Mononuclear cell (primary cell): ENCODE data around the gene OR2B3. TPM values are rescaled to one million over a fixed set of nuclear protein-coding genes. Genes with fewer than 3 reads are reported as not detected.
"Not testable (repeated sequence)": the region's sequence is repeated elsewhere in the genome, so short reads cannot be mapped to it uniquely, and the experiment has no call there.

Source experiments
- H3K27me3 ChIP-seq: 2 replicates; pipeline ENCODE4 v1.6.0; 2011; ENCODE audit warnings: low read length, control low read depth; ENCODE audit not compliant: insufficient read depth
- H3K4me1 ChIP-seq: 2 replicates; pipeline ENCODE4 v1.5.1; 2011; ENCODE audit warnings: mild to moderate bottlenecking, low read length, control low read depth; ENCODE audit not compliant: insufficient read depth
- H3K4me3 ChIP-seq: 2 replicates; pipeline ENCODE4 v1.5.1; 2011; ENCODE audit warnings: mild to moderate bottlenecking, low read length, moderate library complexity
- H3K9me3 ChIP-seq: 2 replicates; pipeline ENCODE4 v1.5.1; 2011; ENCODE audit warnings: low read depth, mild to moderate bottlenecking, control low read depth, low read length
- total RNA-seq: library from RNA; depleted of rRNA; stranded (reverse); fragments of >200 nt; gene quantifications from one replicate; pipeline ENCODE4 v1.2.3, GENCODE V29; 2012

OR2B3 gene
- not detected for total RNA-seq

DNA sequence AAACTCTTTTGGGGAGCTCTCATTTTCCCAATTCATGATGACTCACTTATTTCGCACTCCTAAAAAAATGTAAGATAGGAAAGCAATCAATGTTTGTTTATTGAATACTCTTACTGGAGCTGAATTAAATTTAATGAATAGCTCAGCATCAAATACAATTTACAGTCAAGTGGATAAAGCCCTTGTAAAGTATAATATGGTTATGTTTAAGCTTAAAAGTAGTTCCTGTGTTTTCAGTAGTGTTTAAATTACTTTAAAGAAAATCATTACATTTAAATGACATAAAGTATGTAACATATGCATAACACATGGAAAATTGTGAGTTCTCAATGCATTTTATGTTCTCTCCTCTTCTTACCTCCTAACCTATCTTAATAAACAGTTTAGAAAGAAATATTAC lies at the start of gene OR2B3:
TSS of gene OR2B3 (minus strand) at position 101 of the 400 bp plus-strand sequence. CDS start at position 36, 65 bp downstream.
- Histone ChIP-seq H3K4me1 (no peaks in the 10 kb centered on the region), H3K9me3 (no peaks in the 10 kb centered on the region), H3K4me3 (no peak within 1 kb of the TSS), H3K27me3 (peaks cover 4% of the 10 kb centered on the region)

GRCh38 chr6:29131691-29132090 lies 44.6 kb upstream of the OR2B3 start:
- Histone ChIP-seq H3K9me3 (no peaks in the 10 kb centered on the region), H3K4me3 (no peak overlapping the region), H3K4me1 (no peaks in the 10 kb centered on the region), H3K27me3 (no peaks in the 10 kb centered on the region)

GRCh38 chr6:29130644-29131043 lies 43.5 kb upstream of the OR2B3 start:
- H3K9me3 ChIP-seq, result no peaks in the 10 kb centered on the region
- no peaks in the 10 kb centered on the region for H3K27me3 ChIP-seq
- no peak overlapping the region for H3K4me3 ChIP-seq

DNA sequence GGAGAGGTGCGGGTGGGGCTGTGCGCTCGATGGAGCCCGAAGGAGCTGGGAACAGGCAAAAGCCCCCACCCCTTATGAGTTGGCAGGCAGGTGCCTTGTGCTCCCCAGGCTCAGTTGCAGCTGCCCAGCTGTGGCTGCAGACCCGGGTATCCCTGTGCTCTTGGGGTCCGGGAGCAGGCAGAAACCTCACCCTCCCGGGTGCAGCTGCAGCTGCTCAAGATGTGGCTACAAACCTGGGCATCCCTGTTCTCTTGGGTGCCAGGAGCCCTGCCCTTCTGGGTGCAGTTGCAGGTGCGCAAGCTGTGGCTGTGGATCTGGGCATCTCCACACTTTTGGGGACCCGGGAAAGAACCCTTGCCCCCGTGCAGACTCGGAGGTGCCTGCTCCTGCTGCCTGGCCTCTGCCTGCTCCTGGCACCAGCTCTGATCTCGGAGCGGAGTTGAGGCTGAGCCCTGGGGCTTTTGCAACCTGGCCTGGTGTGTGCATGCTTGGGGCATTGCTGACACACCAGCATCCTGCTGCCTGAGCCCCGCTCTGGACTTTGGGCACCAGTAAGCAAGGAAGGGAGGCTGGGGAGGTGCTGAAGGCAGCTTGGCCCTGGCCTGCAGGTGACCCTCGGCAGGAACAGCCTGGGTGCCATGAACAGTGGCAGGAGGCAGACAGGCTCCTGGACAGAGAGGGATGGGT lies 42.4 kb upstream of the OR2B3 start:
- Histone ChIP-seq H3K4me1 (no peaks in the 10 kb centered on the region), H3K9me3 (no peaks in the 10 kb centered on the region), H3K4me3 (no peak overlapping the region), H3K27me3 (no peaks in the 10 kb centered on the region)

More at GRCh38 chr6:29130644-29131043, 43.5 kb upstream of the OR2B3 start:
- no peaks in the 10 kb centered on the region for H3K4me1 ChIP-seq

DNA sequence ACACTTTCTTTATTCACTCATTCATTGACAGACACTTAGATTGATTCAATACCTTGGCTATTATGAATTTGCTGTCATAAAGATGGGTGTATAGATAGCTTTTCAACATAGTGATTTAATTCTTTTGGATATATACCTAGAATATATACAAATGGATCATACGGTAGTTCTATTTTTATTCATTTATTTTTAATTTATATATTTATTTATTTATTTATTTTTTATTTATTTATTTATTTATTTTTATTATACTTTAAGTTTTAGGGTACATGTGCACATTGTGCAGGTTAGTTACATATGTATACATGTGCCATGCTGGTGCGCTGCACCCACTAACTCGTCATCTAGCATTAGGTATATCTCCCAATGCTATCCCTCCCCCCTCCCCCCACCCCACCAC lies 27.9 kb upstream of the OR2B3 start:
- H3K4me3 ChIP-seq, H3K4me1 ChIP-seq, H3K27me3 ChIP-seq, H3K9me3 ChIP-seq: not testable (repeated sequence)

GRCh38 chr6:29112135-29112534 lies 25.0 kb upstream of the OR2B3 start:
- Histone ChIP-seq H3K9me3 (no peaks in the 10 kb centered on the region), H3K4me1 (no peaks in the 10 kb centered on the region), H3K4me3 (no peak overlapping the region), H3K27me3 (no peaks in the 10 kb centered on the region)

DNA sequence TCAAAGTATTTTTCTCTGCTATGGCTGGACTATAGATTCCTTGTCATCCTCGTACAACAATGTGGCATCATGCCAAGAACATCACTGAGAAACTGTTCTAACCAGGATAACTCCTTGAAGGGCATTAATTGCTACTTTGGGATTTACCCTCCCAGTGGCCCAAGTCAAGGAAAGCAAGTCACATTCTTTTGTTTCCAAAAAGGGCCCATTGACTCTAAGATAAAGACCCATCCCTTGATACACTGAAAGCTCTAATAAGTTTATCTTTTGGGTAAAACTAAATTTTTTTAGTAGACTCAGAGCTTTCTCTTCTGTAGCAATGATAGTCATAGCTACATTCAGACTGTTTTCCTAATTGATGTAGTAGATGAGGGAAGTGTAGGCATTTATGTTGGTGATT lies 20.6 kb upstream of the OR2B3 start, which contains the start of gene OR2J3:
TSS of gene OR2J3 (plus strand) at position 301 of the 400 bp plus-strand sequence. CDS start 3,833 bp downstream, outside the sequence.
- H3K4me1 ChIP-seq, result no peaks in the 10 kb centered on the region
- H3K4me3 ChIP-seq, result no peak within 1 kb of the TSS
- peaks cover 4% of the 10 kb centered on the region for H3K27me3 ChIP-seq
- no peaks in the 10 kb centered on the region for H3K9me3 ChIP-seq

DNA sequence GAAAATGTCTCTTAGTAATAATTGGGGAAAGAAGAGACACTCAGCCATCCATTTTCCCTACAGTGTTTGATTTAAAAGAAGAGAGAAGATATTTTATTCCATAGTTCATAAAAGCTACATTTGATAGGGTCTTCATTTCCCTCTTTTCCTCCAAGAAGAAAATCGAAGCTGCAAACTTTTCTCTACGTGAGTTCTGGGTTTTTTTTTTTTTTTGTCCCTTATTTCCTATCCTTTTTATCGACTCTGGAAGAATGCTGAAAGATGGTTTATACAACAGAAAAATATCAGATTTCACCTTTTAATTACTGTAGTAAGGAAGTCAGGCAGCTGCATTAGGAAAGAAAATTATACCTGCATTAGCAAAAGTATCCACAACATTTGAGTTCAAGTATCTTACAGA lies 12.1 kb upstream of the OR2B3 start, which contains the start of gene OR2J1:
TSS of gene OR2J1 (plus strand) at position 301 of the 400 bp plus-strand sequence. CDS start 1,453 bp downstream, outside the sequence.
- H3K9me3 ChIP-seq, result no peaks in the 10 kb centered on the region
- H3K4me1 ChIP-seq, result no peaks in the 10 kb centered on the region
- H3K27me3 ChIP-seq, result peaks cover 15% of the 10 kb centered on the region
- no peak within 1 kb of the TSS for H3K4me3 ChIP-seq

DNA sequence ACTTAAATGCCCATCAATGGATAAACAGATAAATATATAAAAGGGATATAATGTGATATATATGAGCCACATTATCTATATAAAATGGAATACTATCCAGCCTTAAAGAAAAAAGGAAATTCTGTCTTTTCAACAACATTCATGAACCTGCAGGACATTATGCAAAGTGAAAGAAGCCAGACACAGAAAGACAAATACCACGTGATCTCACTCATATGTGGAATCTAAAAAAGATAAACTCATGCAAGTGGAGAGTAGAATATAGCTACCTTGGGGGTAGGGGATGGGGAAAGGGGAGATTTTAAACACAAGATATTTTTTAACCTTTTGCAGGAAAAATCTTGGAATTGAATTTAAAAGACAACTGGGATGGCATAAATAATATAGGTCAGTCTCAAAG lies 10.7 kb upstream of the OR2B3 start:
- Histone ChIP-seq H3K27me3 (peaks cover 11% of the 10 kb centered on the region), H3K4me1 (no peaks in the 10 kb centered on the region), H3K4me3 (no peak overlapping the region), H3K9me3 (no peaks in the 10 kb centered on the region)

- H3K9me3 ChIP-seq, result no peaks in the 10 kb centered on the region
- H3K4me1 ChIP-seq, result no peaks in the 10 kb centered on the region
- peaks cover 11% of the 10 kb centered on the region for H3K27me3 ChIP-seq
- H3K4me3 ChIP-seq, result no peak overlapping the region
These were observed 5.8 kb upstream of the OR2B3 start for GRCh38 chr6:29092957-29093356.

- Histone ChIP-seq H3K27me3 (peaks cover 3% of the 10 kb centered on the region), H3K4me3 (no peak overlapping the region), H3K4me1 (no peaks in the 10 kb centered on the region), H3K9me3 (no peaks in the 10 kb centered on the region)
These were observed 4.7 kb downstream of the OR2B3 start for GRCh38 chr6:29082457-29082856.

GRCh38 chr6:29081312-29081711 lies 5.8 kb downstream of the OR2B3 start:
- Histone ChIP-seq H3K4me3 (no peak overlapping the region), H3K4me1 (no peaks in the 10 kb centered on the region), H3K27me3 (peaks cover 3% of the 10 kb centered on the region)

GRCh38 chr6:29079203-29079602 lies 7.9 kb downstream of the OR2B3 start:
- H3K4me3 ChIP-seq, result no peak overlapping the region
- H3K27me3 ChIP-seq, result peaks cover 3% of the 10 kb centered on the region
- H3K4me1 ChIP-seq, result no peaks in the 10 kb centered on the region
- H3K9me3 ChIP-seq, result no peaks in the 10 kb centered on the region

More at GRCh38 chr6:29081312-29081711, 5.8 kb downstream of the OR2B3 start:
- H3K9me3 ChIP-seq, result no peaks in the 10 kb centered on the region

- Histone ChIP-seq H3K9me3 (no peaks in the 10 kb centered on the region), H3K4me1 (no peaks in the 10 kb centered on the region), H3K4me3 (no peak overlapping the region), H3K27me3 (peaks cover 9% of the 10 kb centered on the region)
These were observed 15.0 kb downstream of the OR2B3 start for GRCh38 chr6:29071831-29072723.

DNA sequence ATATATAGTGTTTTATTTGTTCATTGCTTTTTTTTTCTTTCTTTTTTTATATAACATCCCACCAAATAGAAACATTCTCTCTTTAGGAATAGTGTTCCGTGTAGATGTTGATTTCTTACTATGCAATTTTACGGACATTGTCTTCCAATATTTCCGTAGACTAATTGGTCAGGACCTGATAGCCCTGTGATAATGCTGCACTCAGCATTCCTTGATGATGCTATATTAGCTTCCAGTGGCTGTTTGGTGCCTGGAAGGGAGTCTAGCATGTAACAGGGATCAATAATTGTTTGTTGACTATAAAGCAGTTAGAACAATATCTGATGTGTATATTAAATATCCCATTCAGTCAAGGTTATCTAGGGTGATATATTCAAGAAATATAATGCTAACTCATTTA lies 35.4 kb downstream of the OR2B3 start:
- Histone ChIP-seq H3K4me3 (no peak overlapping the region), H3K4me1 (no peaks in the 10 kb centered on the region), H3K9me3 (peaks cover 13% of the 10 kb centered on the region), H3K27me3 (peaks cover 25% of the 10 kb centered on the region)
